Right ventricle myocardium inferior (tissue), 1 donor: ENCODE measurements around the gene TMEM130. TPM values are rescaled to one million over a fixed set of nuclear protein-coding genes. Genes with fewer than 3 reads are reported as not detected.
"Not testable (repeated sequence)": the region's sequence is repeated elsewhere in the genome, so short reads cannot be mapped to it uniquely, and the experiment has no call there.

ENCODE experiments used
- ATAC-seq: fragments of 200-7000 bp; cut with Tn5 transposase; one replicate; pipeline ENCODE4 v1.9.1; 2020; ENCODE audit warnings: mild to moderate bottlenecking, moderate library complexity
- DNase-seq: peaks from one replicate; pipeline ENCODE4 v3.0.0; 2021; ENCODE audit errors: missing footprints
- intact Hi-C: fragments of 100-400 bp; cut with DNase I; formaldehyde crosslinking; loops from one replicate; pipeline ENCODE4 v1.11.0; 2022
- total RNA-seq: library from RNA; stranded (reverse); fragmentation: NEBNext Ultra II Directional; extraction: Animal tissue kit (Norgen Biotek cat#: 25700); gene quantifications from one replicate; pipeline ENCODE4 v1.2.1, GENCODE V29; 2021
- donor health status: DM: no; HTN: yes; CAD: no; lungs with severe emphysema.

TMEM130 gene
- total RNA-seq, 1 donor from 2014 or later: not detected

DNA sequence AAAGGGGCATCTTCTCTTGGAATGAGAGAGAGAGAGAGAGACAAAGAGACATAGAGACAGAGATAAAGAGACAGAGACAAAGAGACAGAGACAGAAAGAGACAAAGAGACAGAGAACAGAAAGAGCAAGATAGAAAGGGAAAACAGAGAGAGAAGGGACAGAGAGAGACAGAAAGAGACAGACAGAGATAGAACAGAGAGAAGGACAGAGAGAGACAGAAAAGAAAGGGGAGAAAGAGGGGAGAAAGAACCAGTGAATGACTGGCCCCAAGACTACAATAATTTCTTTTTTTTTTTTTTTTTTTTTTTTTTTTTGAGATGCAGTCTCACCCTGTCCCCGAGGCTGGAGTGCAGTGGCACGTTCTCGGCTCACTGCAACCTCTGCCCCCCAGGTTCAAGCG lies 7.6 kb downstream of the TMEM130 start:
- DNase-seq: no peak
- no peak for ATAC-seq
- intact Hi-C loops: no loop called here

DNA sequence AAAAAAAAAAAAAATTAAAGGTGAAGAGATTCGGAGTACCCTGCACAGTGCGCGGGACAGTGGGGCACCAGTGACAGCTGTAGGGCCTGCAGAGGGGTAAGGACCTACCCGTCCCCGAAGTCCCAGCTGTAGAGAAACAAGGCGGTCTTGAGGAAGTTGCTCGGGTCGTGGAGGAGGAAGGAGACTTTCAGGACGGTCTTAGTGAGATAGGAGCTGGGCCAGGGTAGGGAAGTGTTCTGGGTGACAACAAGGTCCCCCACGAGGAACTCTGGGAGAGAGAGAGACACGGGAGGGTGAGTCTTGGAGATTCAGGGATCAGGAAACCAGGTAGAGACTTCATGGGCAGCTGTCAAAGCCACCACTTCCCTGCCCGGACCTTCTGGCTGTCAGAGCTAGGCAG lies 9.7 kb downstream of the TMEM130 start:
- intact Hi-C loops: no loop called here
- DNase-seq (no peak), ATAC-seq (no peak)

DNA sequence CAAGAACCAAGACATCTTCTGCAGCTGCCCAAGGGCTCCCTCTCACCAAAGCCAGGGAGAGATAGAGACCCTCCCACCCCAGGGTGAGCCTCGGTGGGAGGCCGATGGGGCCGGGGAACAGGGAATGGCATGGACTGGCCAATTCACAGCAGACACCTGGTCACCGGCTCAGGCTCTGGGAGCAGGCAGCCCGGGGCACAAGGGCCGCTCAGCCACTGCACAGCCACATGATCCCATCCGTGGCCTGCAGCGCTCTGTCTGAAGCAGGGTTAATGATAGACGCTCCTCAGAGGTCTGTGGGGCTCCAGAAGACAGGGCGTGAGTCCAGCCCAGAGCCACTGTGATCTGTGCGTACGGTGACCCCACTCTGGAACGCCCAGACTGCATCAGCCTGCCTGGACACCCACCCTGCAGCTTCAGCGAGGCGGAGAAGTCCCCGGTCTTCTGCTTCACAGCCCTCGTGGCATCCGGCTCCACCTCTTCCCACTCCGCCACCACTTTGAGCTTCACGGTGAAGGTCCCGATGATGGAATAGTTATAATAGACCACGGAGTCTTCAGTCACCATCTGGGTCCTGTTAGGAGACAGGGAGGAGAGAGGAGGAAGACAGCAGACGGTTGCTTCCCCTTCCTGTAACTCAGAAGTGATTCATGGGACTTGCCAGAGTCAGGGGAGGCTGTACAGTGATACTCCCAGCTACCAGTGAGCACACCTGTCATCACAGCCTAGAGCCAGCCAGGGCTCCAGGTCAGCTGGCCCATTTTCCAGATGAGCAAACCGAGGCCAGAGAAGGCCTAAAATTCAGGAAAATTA lies 14.0 kb downstream of the TMEM130 start:
- DNase-seq: peak; percentile 42
- no peak for ATAC-seq
- intact Hi-C loops: no loop called here

DNA sequence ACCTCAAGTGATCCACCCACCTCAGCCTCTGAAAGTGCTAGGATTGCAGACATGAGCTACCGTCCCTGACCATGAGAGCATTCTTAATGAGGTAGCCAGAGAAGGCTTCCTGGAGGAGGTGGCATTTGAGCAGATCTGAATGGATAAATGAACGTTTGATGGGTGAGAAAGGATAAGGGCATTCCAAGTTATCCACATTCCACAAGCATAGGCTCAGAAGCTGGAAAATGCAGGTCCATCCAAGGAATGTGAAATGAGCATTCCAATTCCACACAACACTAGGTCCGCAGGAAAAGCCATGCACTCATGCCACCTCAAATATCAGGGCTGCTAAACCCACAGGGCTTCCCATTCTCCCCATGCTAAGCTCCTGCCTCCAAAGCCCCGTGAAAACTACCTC lies 17.0 kb downstream of the TMEM130 start:
- intact Hi-C loops: no loop called here
- DNase-seq (no peak), ATAC-seq (no peak)

DNA sequence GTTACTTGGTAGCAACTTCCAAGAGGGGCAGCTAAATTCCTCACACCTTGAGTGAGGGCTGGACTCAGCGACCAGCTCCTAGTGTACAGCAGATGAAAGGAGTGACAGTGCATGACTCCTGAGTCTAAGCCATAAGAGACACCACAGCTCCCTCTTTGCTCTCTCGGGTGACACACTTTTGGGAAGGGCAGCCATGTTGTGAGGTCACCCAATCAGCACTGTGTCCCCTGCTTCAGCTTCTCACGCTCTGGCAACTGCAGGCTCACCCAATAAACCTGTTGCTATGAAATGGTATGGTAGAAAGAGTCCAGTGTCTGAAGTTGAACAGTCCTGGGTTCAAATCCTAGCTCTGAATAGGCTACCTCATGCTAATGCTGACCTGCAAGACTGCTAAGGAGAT lies 20.9 kb downstream of the TMEM130 start:
- no peak for ATAC-seq
- intact Hi-C loops: no loop called here

DNA sequence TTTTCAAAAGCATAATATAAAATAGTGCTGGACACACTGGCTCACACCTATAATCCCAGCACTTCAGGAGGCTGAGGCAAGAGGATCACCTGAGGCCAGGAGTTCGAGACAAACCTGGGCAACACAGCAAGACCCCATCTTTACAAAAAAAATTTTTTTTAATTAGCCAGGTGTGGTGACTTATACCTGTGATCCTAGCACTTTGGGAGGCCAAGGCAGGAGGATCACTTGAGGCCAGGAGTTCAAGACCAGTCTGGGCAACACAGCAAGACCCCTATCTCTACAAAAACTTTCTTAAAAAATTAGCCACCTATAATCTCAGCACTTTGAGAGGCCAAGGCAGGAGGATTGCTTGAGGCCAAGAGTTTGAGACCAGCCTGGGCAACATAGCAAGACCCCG lies 27.3 kb downstream of the TMEM130 start:
- ATAC-seq, DNase-seq, intact Hi-C loops: not testable (repeated sequence)

More for the DNA sequence above, 20.9 kb downstream of the TMEM130 start:
- DNase-seq: peak; percentile 26

DNA sequence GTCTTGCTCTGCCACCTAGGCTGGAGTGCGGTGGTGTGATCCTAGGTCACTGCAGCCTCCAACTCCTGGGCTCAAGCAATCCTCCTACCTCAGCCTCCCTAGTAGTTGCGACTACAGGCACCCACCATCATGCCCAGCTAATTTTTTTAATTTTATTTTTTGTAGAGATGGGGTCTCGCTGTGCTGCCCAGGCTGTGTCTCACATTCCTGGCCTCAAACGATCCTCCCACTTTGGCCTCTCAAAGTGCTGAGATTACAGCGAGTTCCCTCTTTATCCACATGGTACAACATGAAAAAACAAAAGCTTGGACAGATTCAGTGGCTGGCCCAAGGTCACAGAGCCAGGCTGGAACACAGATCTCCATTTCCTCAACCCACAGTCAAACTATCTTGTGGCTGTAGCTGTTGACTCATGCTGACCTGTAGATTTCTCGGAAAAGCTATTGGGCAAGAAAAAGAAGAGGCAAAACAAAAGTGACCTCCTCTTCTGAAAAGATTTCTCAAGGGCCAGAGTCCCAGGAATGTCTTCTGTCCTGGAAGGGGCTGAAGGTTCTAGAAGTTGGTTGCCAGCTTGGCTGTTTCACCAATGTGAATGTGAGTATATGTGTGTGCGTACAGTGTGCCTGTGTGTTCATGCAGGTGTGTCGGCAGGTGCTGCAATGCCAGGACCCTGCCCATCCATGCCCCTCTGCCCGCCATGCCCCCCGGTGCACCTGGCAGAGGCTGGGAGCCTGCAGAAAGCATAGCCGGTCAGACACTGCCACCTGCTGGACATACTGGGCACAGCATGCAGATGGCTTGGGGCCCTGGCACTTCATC lies 28.4 kb downstream of the TMEM130 start:
- peak; percentile 77 for DNase-seq
- intact Hi-C loops: loop anchor here (1.0 to 2.0 kb wide), 2 partner anchors 87 to 408 kb away; no protein-coding TSS in a partner anchor
- ATAC-seq: no peak

DNA sequence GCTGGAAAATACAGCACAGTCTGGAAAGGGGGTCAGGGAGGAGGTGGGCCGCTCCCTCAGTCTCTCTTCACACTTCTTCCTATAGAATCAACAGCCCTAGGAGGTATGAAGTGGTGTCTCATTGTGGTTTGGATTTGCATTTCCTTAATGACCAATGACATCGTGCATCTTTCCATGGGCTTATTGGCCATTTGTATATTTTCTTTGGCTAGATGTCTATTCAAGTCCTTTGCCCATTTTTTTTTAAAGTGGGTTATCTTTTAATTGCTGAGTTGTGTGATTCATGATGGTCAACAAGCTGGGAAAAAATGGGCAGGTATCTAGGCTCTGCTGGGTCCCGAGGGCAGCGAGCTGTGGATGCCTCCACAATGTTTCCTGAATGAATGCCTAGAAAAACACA lies 29.1 kb downstream of the TMEM130 start:
- intact Hi-C loops: loop anchor here (1.0 to 2.0 kb wide), 2 partner anchors 86 to 407 kb away; no protein-coding TSS in a partner anchor
- ATAC-seq: no peak

DNA sequence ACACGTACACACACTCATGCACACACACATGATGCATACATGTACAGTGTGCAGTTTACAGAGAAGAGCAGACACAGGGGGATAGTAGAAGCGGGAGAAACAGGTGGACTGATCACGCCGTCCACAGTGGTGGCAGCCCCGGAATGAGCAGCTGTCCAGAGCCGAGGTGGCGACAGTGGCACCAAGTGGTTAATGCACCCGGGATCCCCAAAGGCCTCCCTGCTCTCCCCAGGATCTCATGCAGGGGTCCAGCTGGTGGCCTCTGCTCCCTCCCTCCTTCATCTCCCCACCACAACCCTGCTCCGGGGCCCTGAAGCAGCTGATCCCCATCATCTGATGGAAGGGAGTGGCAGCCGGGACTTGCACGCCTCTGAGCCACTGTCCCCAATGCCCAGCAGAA lies 29.7 kb downstream of the TMEM130 start:
- intact Hi-C loops: loop anchor here (2.0 kb wide), 1 partner anchor 85 kb away; no protein-coding TSS in a partner anchor
- DNase-seq (no peak), ATAC-seq (no peak)

More for the DNA sequence above, 29.1 kb downstream of the TMEM130 start:
- no peak for DNase-seq

DNA sequence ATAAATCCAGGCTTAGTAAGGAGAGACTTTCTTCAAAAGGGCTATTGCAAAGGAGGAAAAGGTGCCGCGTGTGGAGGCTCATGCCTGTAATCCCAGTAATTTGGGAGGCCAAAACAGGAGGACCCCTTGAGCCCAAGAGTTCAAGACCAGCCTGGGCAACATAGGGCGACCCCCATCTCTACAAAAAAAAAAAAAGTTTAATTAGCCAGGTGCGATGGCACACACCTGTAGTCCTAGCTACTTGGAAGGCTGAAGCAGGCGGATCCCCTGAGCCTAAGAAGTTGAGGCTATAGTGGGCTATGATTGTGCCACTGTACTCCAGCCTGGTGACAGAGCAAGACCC lies 32.2 kb downstream of the TMEM130 start:
- intact Hi-C loops: loop anchor here (10.0 kb wide), 1 partner anchor 223 kb away; the partner anchor contains the start of gene NPTX2
- DNase-seq: no peak

DNA sequence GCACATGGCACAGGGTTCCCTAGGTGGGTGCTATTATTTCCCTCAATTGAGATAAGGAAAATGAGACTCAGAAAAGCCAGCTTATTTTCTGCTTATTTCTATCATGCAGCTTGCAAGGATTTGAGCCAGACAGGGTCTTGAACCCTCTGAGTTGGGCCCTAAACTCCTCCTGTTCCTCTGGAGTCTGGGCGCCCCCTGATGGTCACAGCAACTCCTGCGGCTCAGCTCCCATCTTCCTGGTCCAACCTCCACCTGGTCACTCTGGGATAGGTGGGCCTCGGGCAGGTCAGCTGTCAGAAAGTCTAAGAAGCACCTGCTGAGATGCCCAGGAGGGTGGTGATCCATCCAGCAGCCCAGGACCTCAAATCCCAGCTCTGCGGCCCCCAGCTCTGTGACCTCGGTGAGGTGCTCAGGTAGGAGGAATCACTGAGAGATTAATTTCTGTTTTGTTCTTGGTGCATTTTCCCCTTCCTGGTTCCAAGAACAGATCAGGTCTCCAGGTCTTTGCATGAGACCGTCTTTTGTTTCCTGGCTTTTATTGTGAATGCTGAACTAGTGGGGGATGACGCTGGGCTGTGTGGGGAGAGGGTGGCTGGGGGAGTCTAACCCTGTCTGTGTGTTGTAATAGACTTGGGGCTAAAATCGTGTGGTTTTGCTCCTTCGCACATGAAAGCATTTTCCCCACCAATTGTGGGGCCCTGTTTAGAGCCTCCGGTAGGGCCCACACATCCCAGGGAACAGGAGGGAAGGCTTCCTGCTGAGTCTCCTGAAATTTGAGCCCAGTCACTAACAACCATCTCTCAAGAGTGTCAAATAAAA lies 32.8 kb downstream of the TMEM130 start:
- intact Hi-C loops: loop anchor here (10.0 kb wide), 1 partner anchor 222 kb away; the partner anchor contains the start of gene NPTX2
- ATAC-seq (no peak), DNase-seq (no peak)

More for the DNA sequence above, 32.2 kb downstream of the TMEM130 start:
- ATAC-seq: no peak

DNA sequence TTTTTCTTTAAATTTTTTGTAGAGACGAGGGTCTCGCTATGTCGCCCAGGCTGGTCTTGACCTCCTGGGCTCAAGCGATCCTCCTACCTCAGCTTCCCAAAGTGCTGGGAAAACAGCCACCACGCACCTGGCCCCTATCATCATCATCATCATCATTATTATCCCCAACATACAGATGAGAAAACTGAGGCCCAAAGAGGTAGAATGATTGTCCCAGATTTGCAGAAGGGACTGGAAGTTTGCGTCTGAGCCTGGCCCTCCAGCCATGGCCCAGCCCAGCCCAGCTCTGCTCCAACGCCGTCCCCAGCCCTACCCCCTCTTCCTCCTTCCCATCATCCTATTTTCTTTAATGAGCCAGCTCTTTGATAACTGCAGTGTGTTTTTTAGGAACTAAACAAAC lies 34.9 kb downstream of the TMEM130 start:
- intact Hi-C loops: loop anchor here (10.0 kb wide), 1 partner anchor 220 kb away; the partner anchor contains the start of gene NPTX2

DNA sequence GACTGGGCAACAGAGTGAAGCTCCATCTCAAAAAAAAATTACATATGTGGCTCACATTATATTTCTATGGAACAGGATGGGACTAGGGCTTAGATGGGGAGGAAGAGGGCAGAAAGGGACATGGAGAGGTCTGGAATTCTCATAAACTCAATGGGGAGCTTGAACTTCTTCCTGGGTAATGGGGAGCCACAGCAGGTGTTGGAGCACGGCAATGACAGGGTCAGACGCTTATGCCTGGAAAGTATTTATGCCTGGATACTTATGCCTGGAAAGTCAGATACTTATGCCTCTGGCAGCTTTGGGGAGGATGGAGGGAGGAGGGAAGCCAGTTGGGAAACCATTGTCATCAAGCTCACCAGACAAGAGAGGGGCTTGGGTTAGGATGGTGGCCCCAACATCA lies 36.8 kb downstream of the TMEM130 start:
- ATAC-seq: no peak
- intact Hi-C loops: loop anchor here (10.0 kb wide), 1 partner anchor 218 kb away; the partner anchor contains the start of gene NPTX2
- no peak for DNase-seq

More for the DNA sequence above, 34.9 kb downstream of the TMEM130 start:
- DNase-seq (no peak), ATAC-seq (no peak)

DNA sequence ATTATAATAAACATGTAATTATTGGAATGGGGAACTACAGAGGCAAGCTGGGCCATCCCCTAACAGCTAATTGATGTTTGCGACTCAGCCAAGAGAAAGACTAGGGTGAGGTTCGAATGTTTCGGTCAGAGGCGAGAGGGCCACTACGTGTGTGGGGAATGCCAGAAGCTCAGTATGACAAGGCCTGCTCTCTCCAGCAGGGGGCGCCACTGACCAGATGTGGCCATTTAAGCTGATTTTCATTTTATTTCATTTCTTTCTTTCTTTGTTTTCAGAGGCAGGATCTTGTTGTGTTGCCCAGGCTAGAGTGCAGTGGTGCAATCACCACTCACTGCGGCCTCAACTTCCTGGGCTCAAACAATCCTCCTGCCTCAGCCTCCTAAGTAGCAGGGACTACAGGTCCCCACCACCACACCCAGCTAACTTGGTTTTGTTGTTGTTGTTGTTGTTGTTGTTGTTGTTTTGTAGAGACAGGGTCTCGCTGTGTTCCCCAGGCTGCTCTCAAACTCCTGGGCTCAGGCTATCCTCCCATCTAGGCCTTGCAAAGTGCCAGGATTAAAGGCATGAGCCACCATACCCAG lies 38.1 kb downstream of the TMEM130 start:
- intact Hi-C loops: loop anchor here (1.0 to 10.0 kb wide), 2 partner anchors 15 to 217 kb away; partner anchors contain the start of gene NPTX2
- DNase-seq (no peak), ATAC-seq (no peak)

DNA sequence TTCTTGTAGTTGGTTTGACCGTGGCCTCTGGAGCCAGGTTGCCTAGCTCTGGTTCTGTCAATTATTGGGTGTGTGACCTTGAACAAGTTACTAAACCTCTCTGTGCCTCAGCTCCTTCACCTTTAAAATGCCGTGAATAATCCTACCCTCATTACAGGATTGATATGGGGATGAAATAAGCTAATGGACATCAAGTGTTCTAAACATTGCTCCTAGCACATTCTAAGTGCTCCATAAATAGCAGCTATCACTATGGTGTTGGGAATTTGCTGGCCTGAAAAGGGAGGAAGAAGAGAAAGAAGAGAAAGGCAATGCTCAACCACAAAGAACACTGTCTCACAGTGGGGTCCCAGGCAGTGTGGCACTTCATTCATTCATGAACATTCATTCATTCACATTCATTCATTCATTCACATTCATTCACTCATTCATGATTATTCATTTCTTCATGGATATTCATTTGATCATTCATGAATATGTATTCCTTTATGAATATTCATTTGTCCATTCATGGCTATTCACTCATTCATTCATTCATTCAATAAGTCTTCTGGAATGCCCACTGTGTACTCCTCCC lies 38.8 kb downstream of the TMEM130 start:
- intact Hi-C loops: loop anchor here (1.0 to 10.0 kb wide), 2 partner anchors 15 to 216 kb away; partner anchors contain the start of gene NPTX2
- ATAC-seq (peak; percentile 47), DNase-seq (no peak)

DNA sequence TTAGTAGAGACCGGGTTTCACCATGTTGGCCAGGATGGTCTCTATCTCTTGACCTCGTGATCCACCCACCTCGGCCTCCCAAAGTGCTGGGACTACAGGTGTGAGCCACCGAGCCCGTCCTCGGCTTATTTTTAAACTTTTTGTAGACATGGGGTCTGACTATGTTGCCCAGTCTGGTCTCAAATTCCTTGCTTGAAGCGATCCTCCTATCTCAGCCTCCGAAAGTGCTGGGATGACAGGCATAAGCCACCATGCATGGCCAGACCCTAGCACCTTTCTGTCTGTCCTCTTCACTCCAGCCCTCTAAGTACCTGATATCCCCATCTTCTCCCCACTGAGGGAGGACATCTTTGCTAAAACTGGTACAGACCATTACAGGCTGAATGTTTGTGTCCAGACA lies 41.4 kb downstream of the TMEM130 start:
- DNase-seq (no peak), ATAC-seq (no peak)
- intact Hi-C loops: loop anchor here (5.0 kb wide), 1 partner anchor 546 kb away; the partner anchor contains the start of gene BRI3

DNA sequence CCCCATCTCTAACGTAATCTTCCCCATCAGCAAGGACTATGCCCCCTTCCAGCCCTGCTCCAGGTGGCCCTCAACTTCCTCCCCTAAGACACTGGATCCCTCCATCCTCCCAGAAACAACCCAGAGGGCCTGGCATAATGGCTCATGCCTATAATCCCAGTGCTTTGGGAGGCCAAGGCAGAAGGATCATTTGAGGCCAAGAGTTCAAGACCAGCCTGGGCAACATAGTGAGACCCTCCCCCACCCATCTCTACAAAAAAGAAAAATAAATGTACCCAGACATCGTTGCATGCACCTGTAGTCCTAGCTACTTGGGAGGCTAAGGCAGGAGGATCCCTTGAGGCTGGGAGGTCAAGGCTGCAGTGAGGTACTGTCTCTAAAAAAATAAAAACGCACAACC lies 42.6 kb downstream of the TMEM130 start:
- ATAC-seq (no peak), DNase-seq (no peak)
- intact Hi-C loops: loop anchor here (2.0 to 5.0 kb wide), 2 partner anchors 50 to 545 kb away; partner anchors contain the start of gene BRI3
